Ovary (tissue), 10 donors: ENCODE data around the gene EYS. TPM values are rescaled to one million over a fixed set of nuclear protein-coding genes. Genes with fewer than 3 reads are reported as not detected.

ENCODE experiments used
- DNase-seq, 5 donors: peaks; one replicate each; pipeline ENCODE4 v3.0.0-alpha.2; 2019 to 2020
- H3K27ac ChIP-seq, 2 donors: fragments of 200-600 bp; one replicate each; pipeline versions ENCODE4 v1.5.1 to v1.8.0; 2019 to 2022
- H3K27me3 ChIP-seq: fragments of 200-600 bp; one replicate; pipeline ENCODE4 v1.8.0; 2022
- H3K36me3 ChIP-seq: fragments of 200-600 bp; sonication (generic); one replicate; pipeline ENCODE4 v1.5.1; 2019
- H3K4me1 ChIP-seq: one replicate; pipeline ENCODE4 v1.8.1; 2013; ENCODE audit warnings: mild to moderate bottlenecking, moderate library complexity; ENCODE audit not compliant: insufficient read depth
- H3K4me3 ChIP-seq: fragments of 200-600 bp; sonication (generic); one replicate; pipeline ENCODE4 v1.5.1; 2017
- H3K9me3 ChIP-seq, 2 donors: fragments of 200-600 bp in 1 of 2; sonication (generic) in 1 of 2; one replicate each; pipeline versions ENCODE4 v1.5.1 to v1.8.1; 2013 to 2019; ENCODE audit warnings: mild to moderate bottlenecking in 1 of 2, moderate library complexity in 1 of 2
- EP300 ChIP-seq: sonication (generic); formaldehyde crosslinking; IDR thresholded peaks from one replicate; pipeline ENCODE4 v1.6.1; 2017; ENCODE audit warnings: antibody characterized with exemption
- POLR2A ChIP-seq: fragments of 450-650 bp; IDR thresholded peaks from one replicate; pipeline ENCODE4 v1.6.1; 2017; ENCODE audit warnings: antibody characterized with exemption, mild to moderate bottlenecking, moderate library complexity
- WGBS, 3 donors: extraction: QIAGEN DNeasy Blood & Tissue Kit in 1 of 3; methylation state at CpG; one replicate each; pipeline versions ENCODE4 v1.1.5 to v1.1.7; 2013 to 2017; 5-methylcytosine and 5-hydroxymethylcytosine counted together
- intact Hi-C, 4 donors: fragments of 100-400 bp; cut with DNase I; formaldehyde crosslinking; loops; one replicate each; pipeline versions ENCODE4 v1.11.0 to v1.15.1; 2022 to 2023
- long read RNA-seq, 3 donors: library from polyadenylated mRNA in 2 of 3; unstranded in 2 of 3; transcript quantifications; one replicate each; pipeline ENCODE4 v2.0.0 and lab custom pipeline, GENCODE V29; 2021 to 2026
- polyA plus RNA-seq, 2 donors: library from polyadenylated mRNA; stranded (reverse); fragments of 200-250 nt in 1 of 2; fragments of 350-450 nt in 1 of 2; fragmentation: Illumina TruSeq in 1 of 2; extraction: RNeasy Lipid Tissue Mini Kit (QIAGEN cat#74804) in 1 of 2; gene quantifications; one replicate each; pipeline ENCODE4 v1.2.3, GENCODE V29; 2013 to 2014
- total RNA-seq, 7 donors: library from RNA; depleted of rRNA in 2 of 7; stranded (reverse); fragments of >200 nt in 2 of 7; fragmentation: NEBNext Ultra II Directional in 3 of 7; extraction: Animal tissue kit (Norgen Biotek cat#: 25700) in 3 of 7; gene quantifications; one replicate each; pipeline versions ENCODE4 v1.1.0 to v1.2.4, GENCODE V29; 2016 to 2023
- TF ChIP-seq, protein P1 (sequence below), 3 donors: fragments of 450-650 bp in 2 of 3; fragments of 200-600 bp in 1 of 3; IDR thresholded peaks; one replicate each; pipeline versions ENCODE4 v1.5.1 to v1.8.0; 2016 to 2022; ENCODE audit warnings: antibody characterized with exemption in 3 of 3, mild to moderate bottlenecking in 1 of 3
- donor health status: DM: no; HTN: no; CAD: no; lungs with moderate emphysema.
- donor health status: DM: no; HTN: no; CAD: no.
- donor health status: Bipolar disorder and iron deficiency.
- donor health status: DM: yes; HTN: yes; CAD: no.
- donor health status: DM: no; HTN: no; CAD: no.
- donor health status: DM: yes; HTN: yes; CAD: no.

The EYS gene
- total RNA-seq (under 1 TPM in 1 of 7 donors, not detected in 6; under 0.01 TPM), polyA plus RNA-seq (under 1 TPM; 0.01 to 0.03 TPM)
- long read RNA-seq, donor 1, partial matches to known transcripts: 0 of 2 reads
- long read RNA-seq, donor 1, other reads (novel, unspliced or antisense): 2 of 2 reads
- long read RNA-seq, donor 2: 0 reads
- long read RNA-seq, donor 3, partial matches to known transcripts: 0 of 1 reads
- long read RNA-seq, donor 3, other reads (novel, unspliced or antisense): 1 of 1 reads

DNA sequence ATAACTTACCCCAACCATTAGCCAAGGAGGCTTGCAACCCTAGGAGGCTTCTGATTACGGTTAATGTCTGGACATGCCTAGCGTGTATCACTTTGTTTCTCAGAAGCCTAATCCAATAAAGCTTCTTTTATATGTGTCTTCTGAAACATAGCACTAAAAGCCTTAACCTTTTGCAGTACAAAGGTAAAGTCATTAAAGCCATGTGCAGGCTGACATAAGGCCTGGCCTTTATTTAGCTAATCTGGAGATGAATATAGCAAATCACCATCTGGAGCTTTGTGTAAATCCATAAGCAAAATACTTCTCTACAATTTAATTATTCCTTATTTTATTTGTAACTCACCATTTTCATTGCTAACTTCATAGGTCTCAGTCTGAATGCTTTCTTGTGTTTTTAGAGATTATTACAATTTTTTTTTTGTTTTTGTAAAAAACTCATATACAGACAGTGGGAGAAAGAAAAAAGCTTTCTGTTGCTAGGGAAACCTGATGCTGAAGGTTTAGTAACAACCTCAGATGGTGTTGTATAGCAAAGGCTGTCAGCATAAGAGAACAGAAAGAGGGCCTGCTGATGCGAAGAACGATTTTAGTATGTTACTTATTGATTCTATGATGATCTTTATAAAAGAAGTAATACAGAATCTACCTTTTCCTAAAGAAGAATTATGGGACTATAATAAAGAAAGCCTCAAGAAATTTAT, at the start of gene EYS:
EYS (minus strand) TSS at position 101 of the 701 bp plus-strand sequence. CDS start 211,816 bp downstream, outside the sequence.
- H3K27ac ChIP-seq: no peak within 1 kb of the TSS
- H3K4me3 ChIP-seq: no peak within 1 kb of the TSS
- no peaks in the 10 kb centered on the region for H3K27me3 ChIP-seq
- intact Hi-C loops: no loop called here
- H3K36me3 ChIP-seq: no peaks in the 10 kb centered on the region
- WGBS, 3 donors: 86 to 89% (median 88%) methylated on average over 4 of the region's 4 CpGs
- TF ChIP-seq, protein P1, sequence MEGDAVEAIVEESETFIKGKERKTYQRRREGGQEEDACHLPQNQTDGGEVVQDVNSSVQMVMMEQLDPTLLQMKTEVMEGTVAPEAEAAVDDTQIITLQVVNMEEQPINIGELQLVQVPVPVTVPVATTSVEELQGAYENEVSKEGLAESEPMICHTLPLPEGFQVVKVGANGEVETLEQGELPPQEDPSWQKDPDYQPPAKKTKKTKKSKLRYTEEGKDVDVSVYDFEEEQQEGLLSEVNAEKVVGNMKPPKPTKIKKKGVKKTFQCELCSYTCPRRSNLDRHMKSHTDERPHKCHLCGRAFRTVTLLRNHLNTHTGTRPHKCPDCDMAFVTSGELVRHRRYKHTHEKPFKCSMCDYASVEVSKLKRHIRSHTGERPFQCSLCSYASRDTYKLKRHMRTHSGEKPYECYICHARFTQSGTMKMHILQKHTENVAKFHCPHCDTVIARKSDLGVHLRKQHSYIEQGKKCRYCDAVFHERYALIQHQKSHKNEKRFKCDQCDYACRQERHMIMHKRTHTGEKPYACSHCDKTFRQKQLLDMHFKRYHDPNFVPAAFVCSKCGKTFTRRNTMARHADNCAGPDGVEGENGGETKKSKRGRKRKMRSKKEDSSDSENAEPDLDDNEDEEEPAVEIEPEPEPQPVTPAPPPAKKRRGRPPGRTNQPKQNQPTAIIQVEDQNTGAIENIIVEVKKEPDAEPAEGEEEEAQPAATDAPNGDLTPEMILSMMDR (IDR thresholded peaks at IDR 0.05): no peak
- no peaks in the 10 kb centered on the region for H3K9me3 ChIP-seq
- no peaks in the 10 kb centered on the region for H3K4me1 ChIP-seq
- no peak for DNase-seq

DNA sequence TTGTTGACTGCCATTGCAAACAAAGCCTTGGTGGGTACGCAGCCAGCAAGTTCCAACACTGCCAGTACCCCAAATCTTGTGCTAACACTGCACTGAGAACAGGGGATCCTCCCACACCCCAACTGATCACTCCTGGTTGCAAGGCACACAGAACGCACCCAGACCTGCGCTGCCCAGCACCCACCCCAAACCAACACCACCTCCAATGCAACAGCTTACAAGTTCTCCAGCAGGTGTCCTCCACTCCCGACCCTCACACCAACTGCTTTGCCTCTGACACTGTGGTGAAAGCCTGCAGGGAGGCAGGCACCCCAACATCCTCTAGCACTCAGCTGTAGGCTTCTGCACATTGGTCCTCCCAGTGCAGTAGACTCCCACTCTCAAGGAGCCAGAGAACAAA, 39.3 kb upstream of the EYS start:
- Histone ChIP-seq H3K27me3 (no peaks in the 10 kb centered on the region), H3K36me3 (no peaks in the 10 kb centered on the region), H3K4me1 (no peaks in the 10 kb centered on the region), H3K4me3 (no peak overlapping the region), H3K9me3 (no peaks in the 10 kb centered on the region), H3K27ac (no peak overlapping the region)
- TF ChIP-seq POLR2A (no peak), EP300 (no peak)
- TF ChIP-seq, protein P1 (IDR thresholded peaks at IDR 0.05): no peak
- DNase-seq: no peak
- WGBS, 3 donors: 80 to 92% (median 84%) methylated on average over 4 of the region's 4 CpGs
- intact Hi-C loops: no loop called here

DNA sequence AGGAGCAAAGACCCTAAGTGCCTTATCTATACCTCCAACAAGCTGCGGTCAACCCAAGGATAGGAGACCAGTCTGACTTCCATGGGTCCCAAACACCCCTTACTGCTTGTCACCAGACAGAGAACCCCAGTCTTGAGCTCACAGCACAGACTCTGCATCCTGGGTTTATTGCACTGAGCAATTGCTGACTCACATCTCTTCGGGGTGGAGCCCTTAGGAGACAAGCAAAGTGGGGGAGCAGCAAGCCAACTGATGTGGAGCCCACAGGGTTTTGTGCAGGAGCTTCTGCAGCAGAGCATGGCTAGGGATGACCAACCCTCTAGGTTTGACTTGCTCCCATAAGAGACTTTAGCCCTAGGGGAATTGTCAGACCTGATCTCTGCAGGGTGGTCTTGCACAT, 38.6 kb upstream of the EYS start:
- Histone ChIP-seq H3K27ac (no peak overlapping the region), H3K9me3 (no peaks in the 10 kb centered on the region), H3K27me3 (no peaks in the 10 kb centered on the region), H3K4me3 (no peak overlapping the region), H3K4me1 (no peaks in the 10 kb centered on the region), H3K36me3 (no peaks in the 10 kb centered on the region)
- no peak for DNase-seq
- TF ChIP-seq POLR2A (no peak), EP300 (no peak)
- TF ChIP-seq, protein P1 (IDR thresholded peaks at IDR 0.05): no peak
- WGBS, 3 donors: 78 to 95% (median 90%) methylated on average over 2 of the region's 2 CpGs
- intact Hi-C loops: no loop called here

DNA sequence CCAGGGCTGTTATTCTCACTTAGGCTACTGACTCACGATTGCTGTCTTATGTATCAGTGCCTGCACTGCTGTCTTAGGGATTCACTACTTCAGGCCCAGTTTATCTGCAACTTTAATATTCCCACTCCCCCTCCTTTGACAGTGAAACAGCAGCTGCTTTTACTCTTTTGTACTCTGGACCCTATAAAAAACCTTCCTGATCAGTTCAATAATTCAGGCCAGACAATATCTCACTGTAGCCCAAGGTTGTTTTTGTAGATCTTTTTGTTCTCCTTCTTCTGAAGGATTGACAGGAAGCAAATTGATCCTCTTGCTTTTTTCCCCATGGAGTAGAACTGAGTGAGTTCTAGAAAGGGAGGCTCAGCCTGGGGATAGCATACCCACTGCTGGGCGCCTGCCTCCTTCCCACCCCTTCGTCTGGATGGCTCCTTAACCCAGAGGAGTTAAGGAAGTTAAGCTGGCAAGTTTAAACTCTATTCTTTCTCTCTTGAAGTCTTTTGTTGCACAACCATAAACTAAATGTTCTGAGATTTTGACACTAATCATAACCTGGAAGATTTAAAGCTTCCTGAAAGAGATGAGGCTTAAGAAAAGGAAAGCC, 22.0 kb upstream of the EYS start:
- DNase-seq: no peak
- 43 to 55% (median 52%) methylated on average over 3 of the region's 3 CpGs for WGBS, 3 donors
- Histone ChIP-seq H3K27ac (no peak overlapping the region), H3K27me3 (no peaks in the 10 kb centered on the region), H3K9me3 (no peaks in the 10 kb centered on the region), H3K36me3 (no peaks in the 10 kb centered on the region), H3K4me1 (no peaks in the 10 kb centered on the region), H3K4me3 (no peak overlapping the region)
- intact Hi-C loops: no loop called here
- TF ChIP-seq EP300: no peak
- TF ChIP-seq, protein P1 (IDR thresholded peaks at IDR 0.05): no peak
- no peak for TF ChIP-seq POLR2A
